ENCODE measurements around the gene TSPAN7.

TSPAN7 gene, protein sequence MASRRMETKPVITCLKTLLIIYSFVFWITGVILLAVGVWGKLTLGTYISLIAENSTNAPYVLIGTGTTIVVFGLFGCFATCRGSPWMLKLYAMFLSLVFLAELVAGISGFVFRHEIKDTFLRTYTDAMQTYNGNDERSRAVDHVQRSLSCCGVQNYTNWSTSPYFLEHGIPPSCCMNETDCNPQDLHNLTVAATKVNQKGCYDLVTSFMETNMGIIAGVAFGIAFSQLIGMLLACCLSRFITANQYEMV

DNA sequence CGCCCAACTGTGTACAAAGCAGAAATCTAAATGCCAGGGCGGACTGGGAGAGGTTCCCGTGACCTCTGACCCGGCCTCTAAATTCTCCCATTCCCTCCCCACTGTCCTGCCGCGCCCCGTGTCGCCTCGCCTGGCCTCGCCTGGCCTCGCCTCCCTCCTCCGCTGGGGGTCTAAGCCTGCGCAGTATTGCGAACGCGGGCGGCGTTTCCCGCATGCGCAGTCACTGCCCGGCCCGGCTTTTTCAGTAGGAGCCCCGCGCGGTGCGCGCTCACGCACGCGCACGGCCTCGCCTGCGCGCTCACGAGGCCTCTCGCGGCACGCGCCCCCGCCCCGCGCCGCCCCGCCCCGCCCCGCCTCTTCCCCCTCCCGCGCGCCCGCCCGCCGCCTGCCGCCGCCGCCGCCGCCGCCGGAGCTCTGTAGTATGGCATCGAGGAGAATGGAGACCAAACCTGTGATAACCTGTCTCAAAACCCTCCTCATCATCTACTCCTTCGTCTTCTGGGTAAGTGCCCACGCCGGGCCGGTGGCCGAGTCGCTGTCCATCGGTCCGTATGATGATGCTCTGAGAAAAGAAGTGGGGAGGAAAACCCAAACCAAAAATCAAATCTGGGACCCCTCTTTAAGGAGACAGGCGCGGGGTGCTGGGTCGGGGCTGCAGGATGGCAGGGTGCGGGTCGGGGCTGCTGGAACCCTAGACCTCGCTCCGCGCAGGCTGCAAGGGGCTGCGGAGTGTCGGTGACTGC, at the start of gene TSPAN7:
TSPAN7 (plus strand) TSS at position 417 of the 743 bp plus-strand sequence; CDS start at position 422, 5 bp downstream.
- DNase-seq = peak; percentile 20

DNA sequence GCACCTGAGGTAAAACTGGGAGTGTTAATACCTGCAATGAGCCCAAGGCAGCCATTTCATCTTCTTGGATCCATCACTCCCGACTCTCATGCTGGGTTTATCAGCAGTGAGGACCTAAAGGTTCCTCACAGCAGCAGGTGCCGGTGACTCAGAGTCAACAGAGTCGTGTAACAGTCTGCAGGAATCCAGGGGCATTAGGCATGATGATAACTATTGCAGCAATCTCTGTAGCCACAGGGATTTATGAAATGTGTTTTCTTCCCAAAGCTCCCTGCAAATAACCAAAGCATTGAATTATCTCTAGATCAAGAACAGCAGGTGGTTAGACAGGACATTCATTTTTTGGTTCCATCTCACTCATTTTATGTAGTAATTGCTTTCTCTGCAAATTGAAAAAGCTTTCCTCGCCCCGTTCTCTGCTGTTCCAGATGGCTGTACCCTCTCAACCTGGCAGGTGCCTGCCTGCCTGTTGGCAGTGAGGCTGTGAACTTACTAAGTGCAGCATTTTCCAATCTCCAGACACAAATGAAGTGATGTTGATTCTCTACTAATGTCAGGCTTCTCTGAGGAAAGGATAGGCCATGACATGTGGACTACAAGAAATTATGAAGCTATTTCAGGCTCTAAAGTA, 48.1 kb upstream of the TSPAN7 start:
- DNase-seq = peak; percentile 7

DNA sequence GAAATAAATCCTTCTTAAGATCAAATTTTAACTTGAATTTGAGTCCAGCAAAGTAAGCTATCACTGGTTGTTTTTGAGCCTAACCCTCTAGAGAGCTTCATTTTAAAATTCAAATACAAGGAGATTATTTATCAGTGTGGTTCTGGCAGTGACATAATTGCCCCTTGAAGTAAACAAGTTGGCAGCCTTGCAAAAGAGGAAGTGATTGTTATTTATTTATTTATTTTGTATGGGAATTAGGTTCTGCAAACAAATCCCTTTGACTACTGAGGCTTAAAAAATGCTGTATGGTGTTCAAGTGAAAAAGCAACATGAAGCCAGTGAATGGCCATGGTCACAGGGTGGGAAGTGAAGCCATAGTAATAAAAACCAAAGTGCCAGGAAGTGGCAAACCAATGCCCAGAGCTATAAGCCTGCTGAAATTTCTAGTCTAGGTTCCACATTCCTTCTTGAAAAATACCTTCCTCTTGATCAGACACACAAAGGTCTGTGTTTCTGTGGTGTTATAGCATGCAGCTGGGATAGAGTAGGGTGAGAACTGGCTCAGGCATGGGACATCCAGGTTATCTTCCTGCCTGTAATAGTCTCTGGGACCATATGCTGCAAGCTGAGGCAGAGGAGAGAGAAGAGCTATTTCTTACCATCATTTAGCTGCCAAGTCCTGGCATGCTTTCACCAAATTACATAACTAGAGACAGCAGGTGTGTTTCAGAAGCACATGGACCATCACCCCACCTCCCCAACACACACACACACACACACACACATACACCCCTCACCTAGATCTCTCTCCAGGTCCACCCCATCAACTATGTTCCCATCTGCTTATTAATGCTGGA, 47.1 kb upstream of the TSPAN7 start:
- peak; percentile 16 for DNase-seq

DNA sequence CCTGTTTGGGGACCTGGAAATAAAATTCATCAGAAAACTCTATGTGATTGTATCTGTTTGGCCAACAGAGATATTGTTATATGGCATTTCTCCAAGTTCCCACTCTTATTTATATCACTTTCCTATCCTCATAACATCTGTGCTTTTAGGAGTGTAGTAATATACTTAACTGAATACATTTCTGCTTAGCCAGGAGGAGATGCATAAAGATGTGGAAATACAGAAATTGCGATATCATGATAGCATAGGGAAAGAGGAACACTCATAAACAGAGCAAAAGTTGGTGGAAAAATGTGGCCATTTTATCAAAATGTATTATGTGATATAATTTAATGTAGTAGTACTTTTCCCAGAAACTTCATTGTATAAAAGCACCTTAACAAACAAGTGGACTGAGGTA, 46.1 kb upstream of the TSPAN7 start:
- no peak for DNase-seq

DNA sequence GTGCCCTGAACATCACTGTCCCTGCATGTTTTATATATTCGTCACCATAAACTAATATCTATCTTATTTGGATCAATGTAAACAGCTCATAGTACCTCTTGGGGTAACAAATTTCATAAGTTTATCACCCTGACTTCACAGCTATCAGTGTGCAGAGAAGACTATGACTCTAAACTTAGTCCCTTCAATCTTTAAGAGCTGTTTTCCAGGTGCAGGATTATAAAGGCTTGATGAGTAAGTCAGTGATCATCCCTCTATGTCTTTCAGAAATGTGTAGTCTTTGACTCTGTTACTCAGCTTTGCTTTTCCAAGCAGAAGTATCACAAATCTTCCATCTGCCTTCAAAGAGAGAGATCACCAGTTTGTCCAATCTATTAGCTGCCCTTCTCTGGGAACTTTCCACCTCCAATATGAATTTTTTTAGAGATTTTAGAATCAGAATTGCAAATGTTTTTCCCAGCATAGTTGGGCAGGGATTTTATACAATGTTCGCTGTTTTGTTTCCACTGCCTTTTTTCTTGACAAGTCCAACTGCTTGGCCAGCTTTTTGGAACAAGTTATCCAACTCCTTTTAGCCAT, 45.1 kb upstream of the TSPAN7 start:
- no peak for DNase-seq

DNA sequence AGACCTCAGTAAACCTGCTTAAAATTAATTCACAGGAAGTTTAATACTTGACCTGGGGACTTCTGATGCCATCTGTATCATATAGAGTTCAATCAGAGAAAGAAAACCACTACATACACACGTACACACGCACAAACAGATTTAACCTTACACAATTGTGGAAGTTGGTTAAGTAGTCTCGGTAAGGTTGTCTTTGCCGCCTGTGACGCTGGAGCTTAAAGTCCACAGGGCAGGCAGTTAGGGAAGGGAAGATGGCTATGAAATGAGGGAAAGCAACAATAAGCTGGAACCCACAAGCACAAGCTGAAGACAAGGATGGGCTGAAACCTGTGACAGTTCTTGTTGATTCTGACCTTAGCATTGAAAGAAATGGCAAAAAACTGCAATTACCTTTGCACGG, 41.7 kb upstream of the TSPAN7 start:
- no peak for DNase-seq

DNA sequence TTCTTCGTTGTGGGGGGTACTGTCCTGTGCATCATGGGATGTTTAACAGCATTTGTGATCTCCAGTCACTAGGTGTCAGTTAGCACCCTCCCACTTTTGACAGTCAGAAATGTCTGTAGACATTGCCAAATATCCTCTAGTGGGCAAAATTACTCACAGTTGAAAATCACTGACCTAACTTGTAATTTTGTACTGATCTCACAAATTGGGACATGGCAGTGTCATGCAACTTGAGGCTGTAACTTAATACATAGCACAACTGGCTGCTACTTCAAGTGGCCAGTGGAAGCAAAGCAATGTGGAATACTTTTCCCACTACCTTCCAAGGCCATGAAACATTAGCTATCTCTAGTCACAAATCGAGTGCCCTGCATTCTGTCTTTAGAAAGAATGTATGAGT, 23.2 kb upstream of the TSPAN7 start:
- DNase-seq = no peak

DNA sequence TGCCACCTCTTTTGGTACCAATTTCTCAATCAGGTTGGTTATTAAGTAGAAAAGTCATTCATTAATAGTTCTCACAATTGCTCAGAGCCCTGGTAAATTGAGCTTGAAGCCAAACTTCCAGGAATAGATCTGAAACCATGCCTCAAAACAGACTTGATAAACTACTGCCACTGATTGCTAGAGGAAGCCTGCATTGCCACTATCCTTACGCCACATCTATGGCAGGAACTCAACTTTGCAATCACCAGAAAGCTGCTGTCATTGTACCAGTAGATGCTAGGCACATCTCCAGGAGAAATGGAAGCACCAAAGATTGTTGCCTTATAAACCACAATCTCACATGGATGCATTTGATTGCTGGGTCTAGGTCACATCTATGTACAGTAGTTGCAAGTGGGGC, 21.6 kb upstream of the TSPAN7 start:
- DNase-seq = no peak

DNA sequence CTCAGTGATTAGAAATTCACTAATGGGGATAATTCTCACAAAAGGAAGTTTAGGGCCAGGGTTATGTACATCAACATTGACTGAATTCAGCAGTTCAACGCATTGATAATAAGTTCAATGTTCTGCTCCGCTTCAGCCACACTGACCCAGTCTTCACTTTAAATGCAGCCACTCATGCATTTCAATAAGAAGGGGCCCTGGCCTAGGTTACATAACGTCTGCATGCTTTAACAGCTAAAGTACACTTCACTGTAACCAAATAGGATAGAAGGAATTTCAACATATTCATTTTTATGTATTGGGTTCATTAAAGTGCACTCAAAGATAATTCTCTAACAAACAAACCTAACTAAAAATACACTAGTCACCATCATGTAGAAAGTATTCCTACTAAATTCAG, 12.8 kb upstream of the TSPAN7 start:
- peak; percentile 8 for DNase-seq

DNA sequence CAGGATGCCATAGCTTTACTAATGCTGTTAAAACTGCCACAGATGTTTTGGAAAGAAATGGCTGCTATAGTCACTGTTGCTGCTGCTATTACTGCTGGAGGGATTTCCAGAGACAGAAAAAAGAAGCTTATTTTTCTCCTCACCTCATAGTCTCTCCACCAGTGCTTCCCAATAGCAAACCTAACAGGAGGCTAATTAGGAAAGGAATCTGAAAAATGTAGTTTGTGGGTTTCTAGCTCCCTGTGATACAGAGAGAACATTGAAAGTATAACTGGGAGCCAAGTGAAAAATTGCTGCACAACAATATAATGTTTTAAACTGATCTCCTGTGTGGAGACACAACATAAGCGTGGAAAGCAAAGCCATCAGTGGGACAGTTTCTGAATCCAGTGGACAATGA, 8.6 kb upstream of the TSPAN7 start:
- no peak for DNase-seq

DNA sequence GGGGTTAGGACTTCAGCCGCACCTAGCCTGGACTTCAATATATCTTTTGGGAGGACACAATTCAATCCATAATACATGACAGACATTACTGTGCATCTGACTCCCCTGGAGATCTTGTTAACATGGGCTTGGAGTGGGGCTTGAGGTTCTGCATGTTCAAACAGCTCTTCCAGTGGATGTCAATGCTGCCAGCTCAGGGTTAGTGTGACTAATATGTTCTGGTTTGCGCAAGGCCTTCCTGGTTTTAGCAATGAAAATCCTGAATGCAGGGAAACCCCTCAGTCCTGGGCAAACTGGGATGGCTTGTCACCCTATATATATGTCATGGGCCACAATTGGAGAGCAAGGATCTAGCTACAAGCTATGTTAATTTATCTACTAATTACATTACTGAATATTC, 2.7 kb upstream of the TSPAN7 start:
- no peak for DNase-seq

DNA sequence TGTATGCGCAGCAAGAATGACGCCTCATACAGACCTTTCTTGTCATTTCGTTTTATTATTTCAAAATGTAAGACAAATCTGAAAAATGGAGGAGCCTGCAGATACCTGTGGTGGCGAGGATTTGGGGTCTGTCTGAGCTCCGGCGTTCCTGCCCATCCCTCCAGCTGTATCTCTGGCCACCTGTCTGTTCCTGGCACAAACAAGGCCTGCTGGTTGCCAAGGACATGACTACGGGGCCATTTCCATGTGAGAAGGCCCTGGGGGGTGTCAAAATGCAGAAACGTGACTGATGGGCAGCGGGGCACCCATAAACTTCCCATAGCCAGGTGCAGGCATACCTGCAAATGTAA, 591 bp upstream of the TSPAN7 start:
- no peak for DNase-seq

DNA sequence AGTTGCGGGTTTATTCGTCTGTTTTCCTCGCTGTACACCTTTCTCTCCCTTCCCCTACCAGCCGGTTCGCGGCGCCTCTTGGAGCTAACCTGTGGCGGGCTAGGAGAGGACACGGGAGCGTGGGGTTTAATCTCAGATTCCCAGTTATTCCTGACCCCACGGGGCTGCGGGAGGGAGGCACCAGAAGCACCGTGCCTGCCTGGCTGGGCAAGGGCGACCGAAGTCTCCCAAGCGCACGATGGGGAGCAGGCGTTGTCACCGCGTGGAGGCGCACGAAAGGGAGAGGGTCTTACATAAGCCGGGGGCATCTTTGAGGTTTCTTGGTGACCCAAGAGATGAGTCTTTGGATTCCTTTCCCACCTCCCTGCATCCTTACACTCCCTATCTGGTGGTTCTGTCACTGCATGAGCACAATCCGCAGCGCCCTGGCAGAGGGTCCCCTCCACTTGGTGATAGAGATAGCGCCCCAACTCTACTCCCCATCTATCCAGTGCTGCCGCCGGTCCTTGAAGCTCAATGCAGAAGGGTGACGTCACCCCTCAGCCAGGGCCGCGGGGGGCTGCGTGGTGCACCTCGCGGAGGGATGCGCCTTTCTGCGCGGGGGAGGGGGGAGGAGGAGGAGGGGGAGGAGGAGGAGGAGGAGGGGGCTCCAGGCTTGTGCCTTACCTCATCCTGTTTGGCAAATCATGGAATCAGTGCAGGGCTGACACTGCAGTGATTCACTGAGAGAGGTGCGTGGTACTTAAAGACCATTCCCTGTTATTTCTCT, 793 bp downstream of the TSPAN7 start:
- DNase-seq = peak; percentile 8

DNA sequence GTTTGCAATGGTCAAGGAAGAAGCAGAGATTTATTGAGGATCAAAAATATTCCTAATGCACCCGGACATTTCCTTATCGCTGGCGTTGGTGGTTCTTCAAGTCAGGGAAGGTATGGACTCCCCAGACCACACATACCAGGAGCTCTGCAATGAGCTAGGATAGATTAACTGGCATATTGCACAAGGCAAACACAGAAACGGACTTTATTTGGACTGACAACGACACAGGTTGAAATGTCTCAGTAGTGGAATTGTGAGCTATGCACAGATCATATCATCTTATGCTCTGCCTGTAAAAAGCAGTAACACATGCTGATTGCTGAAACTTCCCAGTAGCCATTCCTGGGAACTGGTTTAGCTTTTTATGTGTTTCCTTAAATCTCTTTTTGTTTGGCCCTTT, 1.7 kb downstream of the TSPAN7 start:
- DNase-seq = no peak

DNA sequence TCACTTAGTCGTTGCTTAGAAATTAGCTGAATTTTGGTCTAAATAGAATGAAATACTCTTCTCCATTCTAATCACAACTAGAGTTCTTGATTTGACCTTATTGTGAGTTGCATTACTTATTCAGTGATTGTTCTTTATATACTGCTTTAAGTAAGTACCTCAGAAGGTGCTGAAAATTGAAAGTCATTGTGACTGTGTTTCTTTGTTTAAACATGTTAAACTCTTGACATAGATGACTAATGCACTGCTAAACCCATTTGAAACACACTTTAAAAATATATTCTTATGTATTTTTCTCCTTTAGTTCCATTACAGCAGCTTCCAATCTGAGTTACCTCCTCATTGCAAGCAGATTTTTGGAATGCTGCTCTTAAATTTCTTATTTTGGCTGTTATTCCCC, 9.1 kb downstream of the TSPAN7 start:
- DNase-seq = no peak

DNA sequence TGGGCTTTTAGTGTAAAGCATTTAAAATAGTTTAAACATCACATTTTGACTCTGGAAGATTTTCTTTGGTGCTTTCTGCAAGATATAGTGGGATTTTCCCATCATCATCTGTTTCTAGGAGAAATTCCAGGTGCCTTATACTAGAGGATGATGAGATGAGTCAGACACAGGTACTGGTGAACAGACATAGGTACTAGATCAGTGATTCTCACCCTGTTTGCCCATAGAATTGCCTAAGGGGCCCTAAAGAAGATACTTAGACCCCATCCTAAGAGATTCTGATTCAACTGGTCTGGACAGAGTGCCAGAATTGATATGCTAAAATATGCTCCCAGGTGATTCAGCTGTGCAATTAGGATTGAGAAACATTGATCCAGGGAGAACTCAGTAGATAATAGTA, 9.7 kb downstream of the TSPAN7 start:
- DNase-seq = no peak

DNA sequence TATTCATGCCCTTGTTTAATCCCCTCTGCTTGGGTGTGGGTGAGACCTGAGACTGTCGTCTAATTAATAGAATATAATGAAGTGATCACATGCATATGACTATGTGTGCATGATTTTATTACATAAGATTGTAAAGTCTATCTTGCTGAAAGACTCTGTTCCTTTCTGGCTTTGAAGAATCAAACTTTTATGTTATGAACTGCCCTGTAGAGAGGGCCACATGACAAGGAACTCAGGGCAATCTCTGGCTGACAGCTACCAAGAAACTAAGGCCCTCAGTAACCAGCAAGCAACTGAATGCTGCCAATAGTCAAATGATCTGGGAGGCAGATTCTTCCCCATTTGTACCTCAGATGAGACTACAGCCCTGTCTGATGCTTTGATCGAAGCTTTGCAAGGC, 13.5 kb downstream of the TSPAN7 start:
- DNase-seq = no peak

DNA sequence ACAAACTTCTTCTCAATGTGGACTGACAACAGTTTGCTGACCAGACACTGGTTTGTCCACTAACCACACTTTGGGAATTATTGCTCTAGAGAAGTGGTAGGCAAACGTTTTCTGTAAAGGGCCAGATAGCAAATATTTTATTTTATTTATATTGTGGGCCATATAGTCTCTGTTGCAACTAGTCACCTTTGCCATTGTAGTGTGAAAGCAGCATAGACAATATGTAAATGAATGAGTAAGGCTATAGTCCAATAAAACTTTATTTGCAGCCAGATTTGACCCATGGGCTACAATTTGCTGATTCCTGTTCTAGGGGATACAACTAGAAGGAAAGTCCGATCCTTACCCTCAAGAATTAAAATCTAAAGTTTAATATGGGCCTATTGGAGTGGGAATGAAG, 14.5 kb downstream of the TSPAN7 start:
- no peak for DNase-seq

DNA sequence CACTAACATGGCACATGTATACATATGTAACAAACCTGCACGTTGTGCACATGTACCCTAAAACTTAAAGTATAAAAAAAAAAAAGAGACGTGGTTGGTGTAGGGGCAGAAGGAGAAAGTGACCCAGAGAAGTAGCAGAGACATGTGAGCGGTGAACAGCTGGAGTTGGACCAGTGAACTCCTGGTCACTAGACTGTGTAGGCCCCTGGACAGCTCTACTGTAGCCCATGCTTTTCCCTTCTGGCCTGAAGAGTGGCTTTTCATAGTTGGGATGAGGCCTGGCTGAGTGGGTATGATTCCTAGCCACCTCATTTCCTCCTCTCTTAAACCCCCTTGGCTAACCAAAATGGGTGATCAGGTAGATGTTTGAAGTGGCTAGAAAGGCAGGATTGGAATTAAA, 16.4 kb downstream of the TSPAN7 start:
- DNase-seq = no peak

DNA sequence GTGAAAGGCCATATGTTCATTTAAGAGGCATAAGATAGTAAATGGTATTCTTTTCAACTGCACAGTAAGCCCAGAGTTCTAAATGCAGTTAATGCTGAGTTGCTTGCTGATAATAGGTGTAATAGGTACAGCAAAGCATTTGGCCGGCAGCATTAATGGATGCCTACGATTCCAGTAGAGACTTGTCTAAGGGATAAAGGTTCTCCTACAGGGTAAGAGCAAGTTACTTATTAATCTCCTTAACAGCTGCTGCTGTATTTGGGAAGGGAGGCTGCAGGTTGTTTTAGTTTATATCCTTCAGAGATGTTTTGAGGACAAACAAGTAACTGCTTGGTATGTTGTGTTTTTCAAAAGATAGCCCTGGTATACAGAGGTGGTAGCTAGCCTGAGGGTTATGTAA, 16.8 kb downstream of the TSPAN7 start:
- no peak for DNase-seq

DNA sequence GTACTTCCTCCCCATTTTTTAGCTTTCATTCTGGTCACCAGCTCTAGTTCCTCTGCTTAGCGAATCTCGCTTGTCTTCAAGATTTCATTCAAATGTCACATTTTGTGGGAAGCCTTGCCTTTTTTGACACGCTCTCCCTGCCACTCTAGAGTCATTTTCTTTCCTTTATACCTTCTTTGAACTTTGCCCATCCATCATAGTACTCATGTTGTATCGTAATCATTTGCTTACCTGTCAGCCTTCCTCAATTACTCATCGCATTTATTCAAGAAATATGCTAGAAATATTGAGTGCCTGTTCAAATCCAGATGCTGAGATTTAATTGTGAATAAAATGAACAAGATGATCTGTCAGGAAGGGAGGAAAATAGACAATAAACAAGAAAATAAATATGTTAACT, 21.8 kb downstream of the TSPAN7 start:
- no peak for DNase-seq

DNA sequence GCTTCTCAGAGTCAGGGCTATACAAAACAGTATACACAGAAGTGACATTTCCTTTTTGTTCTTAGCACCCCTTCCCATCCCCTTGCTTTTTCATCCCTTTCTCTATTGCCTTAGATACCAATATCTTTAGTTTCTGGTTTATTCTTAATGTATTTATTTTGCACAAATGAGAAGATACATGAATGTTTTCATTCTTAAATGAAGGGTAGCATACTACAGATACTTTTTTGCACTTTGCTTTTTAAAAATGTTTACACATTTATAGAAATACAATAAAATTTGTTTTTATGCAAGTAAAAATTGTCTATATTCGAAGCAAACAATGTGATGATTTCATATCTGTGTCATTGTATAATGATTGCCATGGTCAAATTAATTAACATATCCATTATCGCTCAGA, 33.1 kb downstream of the TSPAN7 start:
- DNase-seq = no peak
